Ishikawa (cell line): ENCODE data around the gene RPS6KA4.

Source experiments
- CEBPB ChIP-seq: IDR thresholded peaks from 2 replicates; pipeline ENCODE4 v1.6.1; 2012
- CREB1 ChIP-seq: IDR thresholded peaks from 2 replicates; pipeline ENCODE4 v1.6.1; 2012; ENCODE audit warnings: low read depth
- EGR1 ChIP-seq: IDR thresholded peaks from 2 replicates; pipeline ENCODE4 v1.6.1; 2012
- EP300 ChIP-seq: IDR thresholded peaks from 2 replicates; pipeline ENCODE4 v1.6.1; 2012; ENCODE audit warnings: borderline replicate concordance
- FOXM1 ChIP-seq: IDR thresholded peaks from 2 replicates; pipeline ENCODE4 v1.6.1; 2012; ENCODE audit warnings: low read depth, borderline replicate concordance
- MAX ChIP-seq: IDR thresholded peaks from 2 replicates; pipeline ENCODE4 v1.6.1; 2012
- NFIC ChIP-seq: IDR thresholded peaks from 2 replicates; pipeline ENCODE4 v1.6.1; 2012
- RAD21 ChIP-seq: IDR thresholded peaks from 2 replicates; pipeline ENCODE4 v1.6.1; 2012; ENCODE audit warnings: low read depth
- REST ChIP-seq: IDR thresholded peaks from 2 replicates; pipeline ENCODE4 v1.6.1; 2012; ENCODE audit warnings: low read depth, mild to moderate bottlenecking
- TAF1 ChIP-seq: IDR thresholded peaks from 2 replicates; pipeline ENCODE4 v1.6.1; 2012; ENCODE audit warnings: low read depth, mild to moderate bottlenecking
- TCF12 ChIP-seq: IDR thresholded peaks from 2 replicates; pipeline ENCODE4 v1.6.1; 2012; ENCODE audit warnings: low read depth
- TEAD4 ChIP-seq: IDR thresholded peaks from 2 replicates; pipeline ENCODE4 v1.6.1; 2012
- USF1 ChIP-seq: IDR thresholded peaks from 2 replicates; pipeline ENCODE4 v1.6.1; 2012
- YY1 ChIP-seq: IDR thresholded peaks from 2 replicates; pipeline ENCODE4 v1.6.1; 2012; ENCODE audit warnings: low read depth
- ZBTB7A ChIP-seq: IDR thresholded peaks from 2 replicates; pipeline ENCODE4 v1.6.1; 2012; ENCODE audit warnings: low read depth

RPS6KA4 gene

GRCh38 chr11:64364911-64365310 lies 5.9 kb downstream of the RPS6KA4 start:
- TF ChIP-seq USF1 = no peak
- TF ChIP-seq RAD21 = no peak
- no peak for TF ChIP-seq FOXM1
- no peak for TF ChIP-seq TAF1
- TF ChIP-seq CEBPB = no peak
- TF ChIP-seq MAX = no peak
- TF ChIP-seq YY1 = no peak
- no peak for TF ChIP-seq TEAD4
- TF ChIP-seq TCF12 = no peak
- TF ChIP-seq REST = no peak
- no peak for TF ChIP-seq ZBTB7A
- no peak for TF ChIP-seq EP300
- TF ChIP-seq NFIC = no peak
- no peak for TF ChIP-seq CREB1
- no peak for TF ChIP-seq EGR1

- TF ChIP-seq EP300 = no peak
- TF ChIP-seq CREB1 = no peak
- TF ChIP-seq FOXM1 = no peak
- TF ChIP-seq TAF1 = no peak
Measured at GRCh38 chr11:64366751-64367150, 7.8 kb downstream of the RPS6KA4 start.

GRCh38 chr11:64367931-64368672 lies 9.1 kb downstream of the RPS6KA4 start:
- TF ChIP-seq NFIC (no peak), RAD21 (no peak), REST (no peak), MAX (no peak), FOXM1 (no peak), TAF1 (no peak), TEAD4 (no peak), EGR1 (no peak), TCF12 (no peak), CEBPB (no peak), EP300 (no peak), ZBTB7A (no peak), CREB1 (no peak), USF1 (no peak), YY1 (no peak)

GRCh38 chr11:64368673-64369074 lies 9.7 kb downstream of the RPS6KA4 start:
- TF ChIP-seq TEAD4 (no peak), TCF12 (no peak), REST (no peak), CEBPB (no peak), FOXM1 (no peak)
